Amniotic stem cell (primary cell): Measurements from ENCODE around the gene IGFL1.
"Not testable (repeated sequence)": the region's sequence is repeated elsewhere in the genome, so short reads cannot be mapped to it uniquely, and the experiment has no call there.

Source experiments
- DNase-seq: peaks from one replicate; lab custom pipeline; 2025; lab: John Stamatoyannopoulos, UW

Gene IGFL1

DNA sequence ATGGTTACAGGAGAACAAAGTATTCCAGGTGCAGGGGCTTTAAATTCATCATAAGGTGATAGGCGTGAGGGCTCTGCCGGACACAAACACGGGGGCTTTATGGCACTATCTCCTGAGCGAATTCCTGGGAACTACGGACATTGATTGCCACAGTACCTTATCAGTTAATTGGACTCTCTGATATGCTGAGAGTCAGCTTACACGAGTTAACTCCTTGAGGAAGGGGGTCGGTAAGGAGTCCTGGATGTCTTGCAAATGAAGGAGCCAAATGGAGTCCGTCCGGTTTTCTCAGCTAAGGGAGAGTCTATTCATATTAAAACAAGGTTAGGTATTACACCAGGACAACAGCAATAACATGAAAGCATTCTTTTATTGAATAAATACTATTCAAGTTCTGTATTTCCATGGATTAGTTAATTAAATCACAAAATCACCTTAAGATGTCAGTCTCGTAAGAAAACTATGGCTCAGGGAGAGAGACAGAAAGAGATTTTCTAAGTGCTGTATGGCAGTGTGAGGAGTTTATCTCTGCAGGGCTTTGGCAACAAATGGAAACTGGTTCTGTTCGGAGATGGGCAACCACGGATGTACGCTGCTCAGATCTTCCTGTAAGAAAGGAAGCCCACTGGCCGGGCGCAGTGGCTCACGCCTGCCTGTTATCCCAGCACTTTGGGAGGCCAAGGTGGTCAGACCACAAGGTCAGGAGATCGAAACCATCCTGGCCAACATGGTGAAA lies 41.1 kb downstream of the IGFL1 start:
- DNase-seq, result no peak

DNA sequence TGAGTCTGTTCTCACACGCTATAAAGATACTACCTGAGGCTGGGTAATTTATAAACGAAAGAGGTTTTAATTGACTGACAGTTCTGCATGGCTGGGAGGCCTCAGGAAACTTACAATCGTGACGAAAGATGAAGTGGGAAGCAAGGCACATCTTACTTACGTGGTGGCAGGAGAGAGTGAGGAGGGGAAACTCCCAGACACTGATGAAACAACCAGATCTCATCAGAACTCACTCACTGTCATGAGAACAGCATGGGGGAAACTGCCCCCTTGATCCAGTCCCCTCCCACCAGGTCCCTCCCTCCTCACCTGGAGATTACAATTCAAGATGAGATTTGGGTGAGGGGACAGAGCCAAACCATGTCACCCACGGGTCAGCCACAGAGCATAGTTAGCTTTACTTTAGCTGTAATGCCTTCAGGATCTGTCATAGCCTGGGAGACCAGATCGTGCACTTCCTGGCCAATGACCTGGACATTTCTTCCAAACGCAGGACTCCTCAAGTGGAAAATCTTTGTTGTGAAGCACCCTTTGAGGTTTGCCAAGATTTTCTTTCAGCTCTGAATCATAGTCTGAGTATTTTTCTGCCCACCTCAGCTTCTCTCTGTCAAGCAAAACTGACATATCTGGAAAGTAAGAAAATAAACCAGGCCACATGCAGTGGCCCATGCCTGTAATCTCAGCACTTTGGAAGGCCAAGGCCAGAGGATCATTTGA lies 42.1 kb downstream of the IGFL1 start:
- peak; percentile 37 for DNase-seq

DNA sequence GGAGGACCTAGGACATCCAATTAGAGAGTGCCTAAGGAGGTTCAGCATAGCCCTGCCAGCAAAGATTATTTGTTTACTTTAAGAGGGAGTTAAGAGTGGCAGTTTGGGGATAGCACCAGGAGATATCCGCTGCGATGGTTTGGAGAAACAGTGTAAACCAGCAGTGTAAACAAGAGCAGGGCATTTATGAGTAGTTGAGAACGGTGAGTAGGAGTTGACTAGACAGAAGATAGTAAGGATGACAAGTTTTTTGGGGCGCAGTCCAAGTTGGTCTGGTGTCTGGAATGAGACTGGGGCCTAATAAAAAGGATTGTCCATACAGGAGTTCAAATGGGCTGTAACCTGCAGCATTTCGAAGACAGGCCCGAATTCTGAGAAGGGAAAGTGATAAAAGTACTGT lies 44.4 kb downstream of the IGFL1 start:
- DNase-seq, result not testable (repeated sequence)

DNA sequence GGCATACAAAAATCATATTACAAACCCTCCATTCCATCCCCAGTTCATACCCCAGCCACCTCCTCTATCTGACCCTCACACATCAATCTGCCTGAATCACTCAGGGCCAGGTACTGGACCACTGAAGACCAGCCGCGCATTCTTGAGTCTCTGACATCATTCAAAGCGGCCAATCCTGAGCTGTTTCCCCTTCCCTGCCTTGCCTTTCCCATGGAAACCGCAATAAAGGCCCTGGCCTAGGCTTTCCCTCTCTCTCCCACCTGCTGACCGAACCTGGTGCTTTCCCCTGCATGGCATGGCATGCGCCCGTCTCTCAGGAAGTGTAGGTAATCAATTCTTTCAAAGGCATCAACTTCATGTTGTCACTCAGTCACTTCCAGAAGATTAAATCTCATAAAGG lies 49.6 kb downstream of the IGFL1 start:
- DNase-seq, result no peak
